ENCODE measurements around the gene CAPZB. TPM values are rescaled to one million over a fixed set of nuclear protein-coding genes. Genes with fewer than 3 reads are reported as not detected.

The CAPZB gene
- total and polyA plus RNA-seq, 12 donors = 99.7 to 386 (median 164) TPM

- Histone ChIP-seq H3K9me3 (replicated peaks in 1 of 3) (no peaks in the 10 kb centered on the region), H3K4me3 (peak overlapping the region in 3 of 4 donors; percentile 47 to 51 (median 49)), H3K27ac (peak overlapping the region in 1 of 5 donors; percentile 8), H3K36me3 (replicated peaks in 1 of 2) (no peaks in the 10 kb centered on the region), H3K4me1 (replicated peaks in 1 of 2) (peaks cover 0 to 8% of the 10 kb centered on the region in 2 donors), H3K27me3 (no peaks in the 10 kb centered on the region)
- 33 to 49% (median 37%) methylated on average over 2 of the region's 2 CpGs for WGBS, 4 donors
- DNase-seq = peak in 1 of 7 donors; percentile 36
- no peak for TF ChIP-seq POLR2A (IDR thresholded peaks at IDR 0.05)
- TF ChIP-seq CTCF (IDR thresholded peaks at IDR 0.05) = no peak
- intact Hi-C loops (cut with DNase I) = no loop called here
Measured at GRCh38 chr1:19289244-19289643, 196.1 kb downstream of the CAPZB start.

Small RNA genes within 50 kb of the gene (small RNA-seq; reads per million reads assigned to genes)
- gene RN7SL277P = 0 reads per million in 2 donors
- 0 reads per million in 2 donors for gene RNU4-28P
- 0 reads per million in 2 donors for gene RNU6-1099P

Other genes starting within 250 kb of the CAPZB start
- 10 to 100 TPM; 39.2 to 64.8 (median 44.5) TPM for gene EMC1, start 234.0 kb downstream of the CAPZB start, total RNA-seq
- 10 to 100 TPM in 2 of 3 donors, 1 to 10 TPM in 1; 8.9 to 34.9 (median 14.0) TPM for gene EMC1, start 234.0 kb downstream of the CAPZB start, polyA plus RNA-seq
- gene MRTO4, start 233.7 kb downstream of the CAPZB start, total RNA-seq = 10 to 100 TPM; 16.6 to 44.6 (median 20.8) TPM
- gene MRTO4, start 233.7 kb downstream of the CAPZB start, polyA plus RNA-seq = 10 to 100 TPM; 46.4 to 64.0 (median 51.1) TPM
- 10 to 100 TPM in 1 of 9 donors, 1 to 10 TPM in 8; 1.1 to 11.3 (median 4.3) TPM for gene AKR7A3, start 196.8 kb downstream of the CAPZB start, total RNA-seq
- 1 to 10 TPM; 3.3 to 4.9 (median 4.8) TPM for gene AKR7A3, start 196.8 kb downstream of the CAPZB start, polyA plus RNA-seq
- 100 to 1,000 TPM in 7 of 9 donors, 10 to 100 TPM in 2; 88.8 to 235 (median 141) TPM for gene AKR7A2, start 173.4 kb downstream of the CAPZB start, total RNA-seq
- 10 to 100 TPM; 20.0 to 59.4 (median 23.2) TPM for gene AKR7A2, start 173.4 kb downstream of the CAPZB start, polyA plus RNA-seq
- 10 to 100 TPM; 22.1 to 64.8 (median 35.8) TPM for gene SLC66A1, start 173.2 kb downstream of the CAPZB start, total RNA-seq
- gene SLC66A1, start 173.2 kb downstream of the CAPZB start, polyA plus RNA-seq = 10 to 100 TPM; 19.1 to 82.9 (median 37.2) TPM
- 10 to 100 TPM in 8 of 9 donors, 1 to 10 TPM in 1; 4.2 to 61.0 (median 22.6) TPM for gene NBL1, start 158.8 kb upstream of the CAPZB start, total RNA-seq
- 10 to 100 TPM; 11.3 to 42.7 (median 29.4) TPM for gene NBL1, start 158.8 kb upstream of the CAPZB start, polyA plus RNA-seq
- not detected for gene HTR6, start 179.3 kb upstream of the CAPZB start, total RNA-seq
- gene HTR6, start 179.3 kb upstream of the CAPZB start, polyA plus RNA-seq = not detected

All from adrenal gland (tissue), 12 donors.